Measurements from ENCODE around the gene ABCA13.

Gene ABCA13

DNA sequence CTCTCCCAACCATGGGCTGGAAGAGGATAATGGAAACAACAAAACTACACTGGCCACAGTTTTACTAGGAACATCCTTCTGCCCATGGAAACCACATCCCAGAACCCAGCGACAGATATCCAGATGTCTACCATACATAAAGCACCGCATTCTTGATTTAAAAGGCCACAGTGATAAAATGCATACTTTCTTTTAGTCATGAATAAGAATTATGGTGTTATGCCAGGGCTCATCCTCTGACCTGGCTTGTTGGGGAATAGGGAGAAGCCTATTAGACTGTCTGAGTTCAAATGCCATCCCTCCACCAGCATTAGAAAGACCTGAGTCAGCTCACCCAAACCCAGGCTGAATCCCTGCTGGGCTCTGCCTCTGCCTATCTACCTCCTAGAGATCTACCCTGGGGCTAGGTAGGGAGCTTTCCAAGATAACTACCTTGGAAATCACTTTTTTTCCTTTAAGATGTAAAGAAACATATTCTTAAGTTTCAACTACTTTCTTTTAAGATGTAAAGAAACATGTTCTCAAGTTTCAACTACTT is 5.2 kb downstream of the ABCA13 start:
- Histone ChIP-seq H3K4me3 (ENCODE audit: low read depth, low read length) (no peak overlapping the region), H3K79me2 (ENCODE audit: control insufficient read depth, insufficient read depth, low read length, unreplicated experiment) (no peaks in the 10 kb centered on the region), H2AFZ (ENCODE audit: low read length, unreplicated experiment) (no peak overlapping the region), H3K4me1 (ENCODE audit: control insufficient read depth, insufficient read depth, low read length, unreplicated experiment) (peaks cover 15% of the 10 kb centered on the region), H3K36me3 (ENCODE audit: insufficient read depth, low read length) (no peaks in the 10 kb centered on the region), H3K27me3 (ENCODE audit: insufficient read depth, low read length) (no peaks in the 10 kb centered on the region), H3K27ac (ENCODE audit: low read depth, low read length) (no peak overlapping the region)

DNA sequence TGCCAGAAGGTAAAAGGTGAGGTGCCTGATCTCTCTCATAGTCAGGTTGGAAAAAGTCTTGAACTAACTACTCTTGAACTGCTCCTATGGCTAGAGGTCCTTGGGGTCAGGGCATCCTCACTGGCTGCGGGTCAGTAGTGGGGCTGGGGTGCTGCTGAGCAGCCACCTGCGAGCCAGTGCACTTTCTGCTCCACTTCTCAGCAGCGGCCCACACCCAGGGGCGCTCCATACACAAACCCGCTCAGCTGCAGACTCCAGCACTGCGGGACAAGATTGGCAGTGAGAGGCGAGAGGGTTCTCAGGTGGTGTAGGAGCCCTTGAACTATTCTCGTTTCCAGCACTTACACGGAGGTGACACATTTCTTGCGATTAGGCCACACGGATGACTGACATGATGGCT is 6.0 kb downstream of the ABCA13 start:
- no peak overlapping the region for H3K27ac ChIP-seq (ENCODE audit: low read depth, low read length)
- H3K27me3 ChIP-seq (ENCODE audit: insufficient read depth, low read length) = no peaks in the 10 kb centered on the region
- no peaks in the 10 kb centered on the region for H3K79me2 ChIP-seq (ENCODE audit: control insufficient read depth, insufficient read depth, low read length, unreplicated experiment)
- no peak overlapping the region for H2AFZ ChIP-seq (ENCODE audit: low read length, unreplicated experiment)
- peaks cover 14% of the 10 kb centered on the region for H3K4me1 ChIP-seq (ENCODE audit: control insufficient read depth, insufficient read depth, low read length, unreplicated experiment)
- no peak overlapping the region for H3K4me3 ChIP-seq (ENCODE audit: low read depth, low read length)
- H3K36me3 ChIP-seq (ENCODE audit: insufficient read depth, low read length) = no peaks in the 10 kb centered on the region

DNA sequence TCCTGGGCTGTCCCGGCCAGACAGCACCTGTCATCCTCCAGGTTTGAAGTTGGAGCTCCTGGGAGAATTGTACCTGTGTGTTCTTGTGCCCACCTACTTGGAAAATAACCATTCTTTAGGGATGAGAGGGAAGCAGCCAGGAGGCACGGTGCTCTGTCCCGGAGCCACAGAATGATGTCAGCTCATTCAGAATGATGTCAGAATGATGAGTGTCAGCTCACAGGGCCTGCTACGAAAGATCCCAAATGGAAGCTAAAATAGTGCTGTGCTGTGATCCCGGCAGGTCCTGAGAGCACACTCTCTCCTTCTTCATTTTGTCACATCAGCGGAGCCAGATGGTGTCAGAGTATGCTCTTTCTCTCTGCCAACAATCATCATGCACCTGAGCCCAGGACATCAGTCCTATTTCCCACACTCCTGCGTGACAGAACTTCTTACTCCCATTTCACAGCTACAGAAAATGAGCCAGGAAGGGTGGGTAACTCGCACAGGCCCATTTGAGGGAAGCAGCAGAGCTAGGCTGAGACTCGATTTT is 8.3 kb downstream of the ABCA13 start:
- H3K4me1 ChIP-seq (ENCODE audit: control insufficient read depth, insufficient read depth, low read length, unreplicated experiment) = peaks cover 18% of the 10 kb centered on the region
- H3K36me3 ChIP-seq (ENCODE audit: insufficient read depth, low read length) = no peaks in the 10 kb centered on the region
- no peak overlapping the region for H3K27ac ChIP-seq (ENCODE audit: low read depth, low read length)
- H3K4me3 ChIP-seq (ENCODE audit: low read depth, low read length) = no peak overlapping the region
- no peaks in the 10 kb centered on the region for H3K79me2 ChIP-seq (ENCODE audit: control insufficient read depth, insufficient read depth, low read length, unreplicated experiment)
- H3K27me3 ChIP-seq (ENCODE audit: insufficient read depth, low read length) = no peaks in the 10 kb centered on the region
- no peak overlapping the region for H2AFZ ChIP-seq (ENCODE audit: low read length, unreplicated experiment)

DNA sequence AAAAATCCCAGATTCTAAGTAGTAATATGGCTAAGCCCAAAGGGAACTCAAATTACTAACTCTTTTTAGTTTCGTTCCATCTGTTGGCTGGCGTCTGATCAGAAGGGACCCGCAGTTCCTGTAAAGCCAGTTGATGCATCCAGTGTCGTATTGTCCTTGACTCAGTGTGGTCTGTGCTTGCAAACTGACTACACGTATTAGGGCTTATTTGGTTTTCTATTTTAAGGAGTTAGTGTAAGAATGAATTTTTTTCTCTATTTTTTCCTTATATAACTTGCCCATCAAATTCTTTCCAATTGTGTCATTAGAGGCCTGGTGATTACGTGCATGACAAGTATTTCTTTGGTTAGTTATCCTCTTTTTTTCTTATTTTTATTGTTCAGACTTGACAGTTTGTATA is 9.7 kb downstream of the ABCA13 start:
- H3K79me2 ChIP-seq (ENCODE audit: control insufficient read depth, insufficient read depth, low read length, unreplicated experiment) = no peaks in the 10 kb centered on the region
- peaks cover 14% of the 10 kb centered on the region for H3K4me1 ChIP-seq (ENCODE audit: control insufficient read depth, insufficient read depth, low read length, unreplicated experiment)
- no peak overlapping the region for H3K4me3 ChIP-seq (ENCODE audit: low read depth, low read length)
- H3K27ac ChIP-seq (ENCODE audit: low read depth, low read length) = no peak overlapping the region
- H3K36me3 ChIP-seq (ENCODE audit: insufficient read depth, low read length) = no peaks in the 10 kb centered on the region
- H3K27me3 ChIP-seq (ENCODE audit: insufficient read depth, low read length) = no peaks in the 10 kb centered on the region
- H2AFZ ChIP-seq (ENCODE audit: low read length, unreplicated experiment) = no peak overlapping the region

DNA sequence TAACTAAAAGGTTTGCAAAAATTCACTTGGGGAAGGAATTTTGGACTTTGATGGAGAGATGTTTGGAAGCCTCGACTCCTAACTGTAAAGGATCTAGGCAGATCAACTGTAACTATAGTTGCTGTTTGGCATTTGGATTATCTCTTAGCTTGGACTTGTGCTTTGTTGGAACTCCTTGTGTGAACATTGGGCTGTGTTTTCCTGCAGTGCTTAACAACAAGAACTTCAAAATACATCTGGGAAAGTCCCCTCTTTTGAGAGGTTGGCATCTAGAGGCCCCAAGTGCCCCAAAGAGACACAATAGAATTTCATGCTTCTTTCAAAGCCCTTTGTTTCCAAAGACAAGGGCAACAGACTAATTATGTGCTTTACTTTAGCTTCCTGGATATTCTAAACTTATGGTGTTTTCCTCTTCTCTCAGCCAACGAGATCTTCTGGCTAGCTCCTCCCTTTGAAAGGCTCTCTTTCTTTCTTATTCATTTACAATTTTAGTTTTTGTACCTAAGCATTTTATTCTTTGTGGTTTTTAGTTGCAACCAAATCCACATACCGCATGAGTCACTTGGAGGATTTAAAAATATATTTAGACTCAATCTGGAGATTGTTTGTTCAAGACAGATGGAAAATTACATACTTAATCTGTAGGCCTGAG is 11.6 kb downstream of the ABCA13 start:
- H3K27me3 ChIP-seq (ENCODE audit: insufficient read depth, low read length) = no peaks in the 10 kb centered on the region
- no peaks in the 10 kb centered on the region for H3K36me3 ChIP-seq (ENCODE audit: insufficient read depth, low read length)
- peak overlapping the region; percentile 49 for H3K27ac ChIP-seq (ENCODE audit: low read depth, low read length)
- H3K4me1 ChIP-seq (ENCODE audit: control insufficient read depth, insufficient read depth, low read length, unreplicated experiment) = peaks cover 14% of the 10 kb centered on the region
- no peaks in the 10 kb centered on the region for H3K79me2 ChIP-seq (ENCODE audit: control insufficient read depth, insufficient read depth, low read length, unreplicated experiment)
- H3K4me3 ChIP-seq (ENCODE audit: low read depth, low read length) = no peak overlapping the region
- H2AFZ ChIP-seq (ENCODE audit: low read length, unreplicated experiment) = no peak overlapping the region

DNA sequence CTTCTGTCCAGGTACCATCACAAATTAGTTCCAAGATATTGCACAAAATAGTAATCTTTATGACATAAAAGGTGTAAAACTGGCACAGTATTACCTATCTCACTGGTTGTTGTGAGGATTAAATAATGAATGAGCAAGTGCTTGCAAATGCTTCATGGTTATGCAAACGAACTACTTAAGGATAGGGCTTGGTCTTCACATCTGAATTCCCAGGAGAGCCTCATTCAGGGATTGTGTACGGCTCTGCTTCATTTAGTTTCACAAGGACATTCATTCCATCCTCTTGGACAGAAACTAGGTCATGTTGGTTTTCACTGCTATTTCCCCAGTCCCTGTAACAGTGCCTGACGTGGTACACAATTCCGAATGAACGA is 12.1 kb downstream of the ABCA13 start:
- Histone ChIP-seq H3K4me3 (ENCODE audit: low read depth, low read length) (no peak overlapping the region), H3K79me2 (ENCODE audit: control insufficient read depth, insufficient read depth, low read length, unreplicated experiment) (no peaks in the 10 kb centered on the region), H3K27ac (ENCODE audit: low read depth, low read length) (peak overlapping the region; percentile 49; the same call in 1 of the 2 replicates), H3K4me1 (ENCODE audit: control insufficient read depth, insufficient read depth, low read length, unreplicated experiment) (peaks cover 14% of the 10 kb centered on the region), H3K27me3 (ENCODE audit: insufficient read depth, low read length) (peaks cover 5% of the 10 kb centered on the region; the same call in 1 of the 2 replicates), H2AFZ (ENCODE audit: low read length, unreplicated experiment) (no peak overlapping the region), H3K36me3 (ENCODE audit: insufficient read depth, low read length) (no peaks in the 10 kb centered on the region)

DNA sequence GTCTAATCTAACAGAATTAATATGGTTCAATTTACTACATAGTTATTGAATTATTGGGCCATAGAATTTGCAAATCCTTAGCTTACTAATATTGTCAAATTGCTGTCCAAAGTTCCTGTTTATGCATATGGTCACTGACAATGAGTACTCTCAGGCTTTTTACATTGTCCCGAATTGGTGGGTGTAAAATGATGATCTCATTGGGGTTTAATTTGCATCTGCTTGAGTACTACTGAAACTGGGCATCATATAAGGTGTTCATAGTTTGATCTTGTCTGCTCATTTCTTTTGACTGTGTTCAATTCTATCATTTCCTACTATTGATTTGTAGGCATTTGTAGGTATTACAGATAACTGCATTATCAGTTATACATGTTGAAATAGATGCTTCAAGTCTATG is 12.7 kb downstream of the ABCA13 start:
- Histone ChIP-seq H2AFZ (ENCODE audit: low read length, unreplicated experiment) (no peak overlapping the region), H3K27me3 (ENCODE audit: insufficient read depth, low read length) (peaks cover 5% of the 10 kb centered on the region; the same call in 1 of the 2 replicates), H3K36me3 (ENCODE audit: insufficient read depth, low read length) (no peaks in the 10 kb centered on the region), H3K4me1 (ENCODE audit: control insufficient read depth, insufficient read depth, low read length, unreplicated experiment) (peaks cover 14% of the 10 kb centered on the region), H3K79me2 (ENCODE audit: control insufficient read depth, insufficient read depth, low read length, unreplicated experiment) (no peaks in the 10 kb centered on the region), H3K27ac (ENCODE audit: low read depth, low read length) (no peak overlapping the region), H3K4me3 (ENCODE audit: low read depth, low read length) (no peak overlapping the region)

DNA sequence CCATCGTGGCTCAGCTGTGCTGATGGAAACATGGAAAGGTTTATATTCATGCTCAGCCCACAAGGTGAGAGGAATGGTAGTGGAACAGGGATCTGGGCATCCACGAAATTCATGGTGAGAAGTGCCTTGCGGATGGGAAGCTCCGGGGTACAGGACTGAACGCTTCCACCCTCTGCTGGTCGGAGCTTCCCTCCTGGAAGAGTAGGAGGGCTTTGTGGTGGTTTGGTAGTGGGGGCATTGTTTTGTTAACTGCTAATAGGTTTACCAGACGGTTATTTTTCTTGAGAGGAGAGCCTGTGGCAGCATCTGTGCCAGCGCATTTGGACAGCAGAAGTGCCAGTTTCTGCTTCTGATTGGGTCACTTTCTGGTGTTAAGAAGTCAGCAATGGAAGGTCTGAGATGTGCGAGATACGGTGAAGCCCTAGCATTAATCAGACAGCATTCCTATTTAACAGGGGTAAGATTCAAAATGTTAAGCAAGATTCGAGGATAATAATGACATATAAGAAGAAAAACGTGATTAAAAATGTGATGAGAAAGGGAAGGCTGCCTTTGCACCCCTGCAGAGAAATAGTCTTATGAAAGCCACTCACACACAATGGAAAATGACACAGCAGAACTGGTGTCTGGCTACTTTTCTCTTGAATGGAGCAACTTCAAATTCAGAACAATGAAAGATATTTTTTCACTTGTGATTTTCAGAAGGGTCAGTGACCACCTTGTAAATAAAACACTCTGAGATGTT is 17.7 kb downstream of the ABCA13 start:
- H3K27me3 ChIP-seq (ENCODE audit: insufficient read depth, low read length) = peaks cover 5% of the 10 kb centered on the region; the same call in 1 of the 2 replicates
- H3K4me1 ChIP-seq (ENCODE audit: control insufficient read depth, insufficient read depth, low read length, unreplicated experiment) = no peaks in the 10 kb centered on the region
- H2AFZ ChIP-seq (ENCODE audit: low read length, unreplicated experiment) = no peak overlapping the region
- H3K4me3 ChIP-seq (ENCODE audit: low read depth, low read length) = no peak overlapping the region
- no peak overlapping the region for H3K27ac ChIP-seq (ENCODE audit: low read depth, low read length)
- H3K36me3 ChIP-seq (ENCODE audit: insufficient read depth, low read length) = no peaks in the 10 kb centered on the region
- no peaks in the 10 kb centered on the region for H3K79me2 ChIP-seq (ENCODE audit: control insufficient read depth, insufficient read depth, low read length, unreplicated experiment)

DNA sequence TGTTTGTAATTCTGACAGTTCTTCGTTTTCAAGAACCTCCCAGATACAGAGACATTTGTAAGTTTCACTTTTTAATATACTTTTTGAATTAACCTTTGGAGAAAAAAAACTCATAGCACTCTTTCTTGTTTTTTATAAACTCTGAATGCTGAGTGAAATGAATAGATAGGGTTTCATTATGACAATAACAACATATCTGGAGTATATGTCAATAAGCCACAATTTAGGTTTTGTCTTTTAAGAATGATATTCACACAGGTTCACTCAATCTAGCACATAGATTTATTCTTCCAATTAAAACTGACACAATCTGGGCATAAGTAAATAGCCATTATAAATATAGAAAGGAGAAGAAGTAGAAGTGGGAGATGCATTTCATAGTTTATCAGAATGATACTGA is 21.7 kb downstream of the ABCA13 start:
- Histone ChIP-seq H2AFZ (ENCODE audit: low read length, unreplicated experiment) (no peak overlapping the region), H3K36me3 (ENCODE audit: insufficient read depth, low read length) (no peaks in the 10 kb centered on the region), H3K79me2 (ENCODE audit: control insufficient read depth, insufficient read depth, low read length, unreplicated experiment) (no peaks in the 10 kb centered on the region), H3K27ac (ENCODE audit: low read depth, low read length) (no peak overlapping the region), H3K4me3 (ENCODE audit: low read depth, low read length) (no peak overlapping the region), H3K4me1 (ENCODE audit: control insufficient read depth, insufficient read depth, low read length, unreplicated experiment) (no peaks in the 10 kb centered on the region), H3K27me3 (ENCODE audit: insufficient read depth, low read length) (peaks cover 14% of the 10 kb centered on the region)

DNA sequence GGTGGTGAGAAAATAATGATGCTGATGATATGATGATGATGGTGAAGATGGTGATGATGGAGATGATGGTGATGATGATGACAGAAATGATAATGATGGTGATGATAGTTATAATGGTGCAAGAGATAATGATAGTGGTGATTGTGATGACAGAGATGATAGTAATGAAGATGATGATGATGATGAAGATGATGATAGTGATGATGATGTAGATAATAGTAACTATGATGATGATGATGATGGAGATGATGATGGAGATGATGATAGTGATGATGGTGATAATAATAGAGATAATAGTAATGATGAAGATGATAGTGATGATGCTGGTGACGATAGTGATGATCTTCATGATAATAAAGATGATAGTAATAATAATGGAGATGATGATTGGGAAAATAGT is 22.2 kb downstream of the ABCA13 start:
- H3K36me3 ChIP-seq (ENCODE audit: insufficient read depth, low read length) = no peaks in the 10 kb centered on the region
- H3K27ac ChIP-seq (ENCODE audit: low read depth, low read length) = no peak overlapping the region
- H3K27me3 ChIP-seq (ENCODE audit: insufficient read depth, low read length) = peaks cover 14% of the 10 kb centered on the region
- H3K4me3 ChIP-seq (ENCODE audit: low read depth, low read length) = no peak overlapping the region
- no peak overlapping the region for H2AFZ ChIP-seq (ENCODE audit: low read length, unreplicated experiment)
- H3K79me2 ChIP-seq (ENCODE audit: control insufficient read depth, insufficient read depth, low read length, unreplicated experiment) = no peaks in the 10 kb centered on the region
- no peaks in the 10 kb centered on the region for H3K4me1 ChIP-seq (ENCODE audit: control insufficient read depth, insufficient read depth, low read length, unreplicated experiment)

Data from ACC112 (cell line).